ENCODE data around the gene NCOR1.

- no peak for TF ChIP-seq POLR2A (IDR thresholded peaks at IDR 0.05)
- no peak for TF ChIP-seq CTCF (IDR thresholded peaks at IDR 0.05)
Measured at GRCh38 chr17:16026895-16027294, 188.4 kb downstream of the NCOR1 start.
